IMR-90 (cell line): ENCODE data around the gene RARRES2. TPM values are rescaled to one million over a fixed set of nuclear protein-coding genes. Genes with fewer than 3 reads are reported as not detected.
"Not testable (repeated sequence)": the region's sequence is repeated elsewhere in the genome, so short reads cannot be mapped to it uniquely, and the experiment has no call there.

Experiments
- ATAC-seq: fragments of 200-7000 bp; cut with Tn5 transposase; 2 replicates; pipeline ENCODE4 v1.9.1; 2020; ENCODE audit warnings: low read depth, mild to moderate bottlenecking, moderate library complexity
- BruUV-seq: library from RNA; stranded (reverse); fragments of 400-500 nt; replicated peaks from 2 replicates; lab custom pipeline; 2021; lab: Mats Ljungman, UMichigan
- CTCF ChIA-PET: fragments of 300-600 bp; formaldehyde crosslinking; extraction: SDS; loops from one replicate; lab custom pipeline; 2021; ENCODE audit warnings: antibody characterized with exemption; lab: Yijun Ruan, JAX
- POLR2A ChIA-PET: fragments of 300-600 bp; sonication (Branson Sonifier 250); formaldehyde crosslinking; loops from one replicate; lab custom pipeline; 2022; ENCODE audit warnings: antibody characterized with exemption; ENCODE audit not compliant: unreplicated experiment; lab: Charles Lee
- DNase-seq: peaks from one replicate; pipeline ENCODE4 v3.0.0; 2013
- H2AFZ ChIP-seq: replicated peaks from 2 replicates; pipeline ENCODE3; 2013; ENCODE audit warnings: low read length, mild to moderate bottlenecking; ENCODE audit not compliant: poor library complexity
- H2AK5ac ChIP-seq: 2 replicates; pipeline ENCODE4 v1.6.1; 2013; ENCODE audit warnings: low read depth, low read length, inconsistent platforms
- H2AK9ac ChIP-seq: replicated peaks from 2 replicates; pipeline ENCODE3; 2013; ENCODE audit warnings: mild to moderate bottlenecking, low read depth, low read length, moderate library complexity; ENCODE audit not compliant: poor library complexity
- H2BK120ac ChIP-seq: 2 replicates; pipeline ENCODE4 v1.6.1; 2013; ENCODE audit warnings: low read depth, low read length, inconsistent platforms
- H2BK15ac ChIP-seq: 3 replicates; pipeline ENCODE4 v1.6.1; 2013; ENCODE audit warnings: low read depth, low read length, inconsistent platforms
- H2BK20ac ChIP-seq: 2 replicates; pipeline ENCODE4 v1.6.1; 2013; ENCODE audit warnings: low read depth, mild to moderate bottlenecking, inconsistent platforms, low read length, moderate library complexity
- H2BK5ac ChIP-seq: 2 replicates; pipeline ENCODE4 v1.6.1; 2013; ENCODE audit warnings: mild to moderate bottlenecking, low read depth, low read length, inconsistent platforms; ENCODE audit not compliant: poor library complexity, severe bottlenecking
- H3K14ac ChIP-seq: replicated peaks from 2 replicates; pipeline ENCODE4 v1.6.1; 2013; ENCODE audit warnings: low read depth, low read length, inconsistent platforms
- H3K18ac ChIP-seq: 2 replicates; pipeline ENCODE4 v1.6.1; 2013; ENCODE audit warnings: low read depth, low read length, control low read depth
- H3K23ac ChIP-seq: 2 replicates; pipeline ENCODE4 v1.6.1; 2013; ENCODE audit warnings: low read depth, low read length, inconsistent platforms
- H3K27ac ChIP-seq: 2 replicates; pipeline ENCODE4 v1.5.1; 2013; ENCODE audit warnings: mild to moderate bottlenecking, control low read depth, low read length; ENCODE audit not compliant: insufficient read depth
- H3K27me3 ChIP-seq: 2 replicates; pipeline ENCODE4 v1.6.1; 2013; ENCODE audit warnings: low read length; ENCODE audit not compliant: control insufficient read depth, insufficient read depth
- H3K36me3 ChIP-seq: 2 replicates; pipeline ENCODE4 v1.6.1; 2013; ENCODE audit warnings: low read length, mixed read lengths; ENCODE audit not compliant: control insufficient read depth, insufficient read depth
- H3K4ac ChIP-seq: 2 replicates; pipeline ENCODE4 v1.6.1; 2013; ENCODE audit warnings: low read depth, low read length, inconsistent platforms
- H3K4me1 ChIP-seq: 2 replicates; pipeline ENCODE4 v1.6.1; 2013; ENCODE audit warnings: low read length, mixed read lengths; ENCODE audit not compliant: control insufficient read depth, insufficient read depth
- H3K4me2 ChIP-seq: 2 replicates; pipeline ENCODE4 v1.6.1; 2013; ENCODE audit warnings: low read depth, mild to moderate bottlenecking, control low read depth, low read length, moderate library complexity
- H3K4me3 ChIP-seq: 2 replicates; pipeline ENCODE4 v1.5.1; 2013; ENCODE audit warnings: low read depth, mild to moderate bottlenecking, control low read depth, low read length, moderate library complexity; ENCODE audit not compliant: insufficient read depth
- H3K56ac ChIP-seq: 2 replicates; pipeline ENCODE4 v1.6.1; 2013; ENCODE audit warnings: low read length, inconsistent platforms; ENCODE audit not compliant: insufficient read depth; ENCODE audit errors: extremely low read depth
- H3K79me1 ChIP-seq, 2 experiments: 2 replicates each; pipeline ENCODE4 v1.6.1; 2013; ENCODE audit warnings: low read length in 2 of 2, inconsistent platforms in 1 of 2, low read depth in 1 of 2
- H3K9ac ChIP-seq: 2 replicates; pipeline ENCODE4 v1.6.1; 2013; ENCODE audit warnings: low read depth, low read length, control low read depth
- H3K9me1 ChIP-seq: 2 replicates; pipeline ENCODE4 v1.6.1; 2013; ENCODE audit warnings: low read length, inconsistent platforms; ENCODE audit not compliant: insufficient read depth
- H3K9me3 ChIP-seq: 2 replicates; pipeline ENCODE4 v1.6.1; 2013; ENCODE audit warnings: low read length; ENCODE audit not compliant: control insufficient read depth, insufficient read depth
- H4K20me1 ChIP-seq: 2 replicates; pipeline ENCODE4 v1.6.1; 2013; ENCODE audit warnings: low read length, inconsistent platforms; ENCODE audit not compliant: insufficient read depth
- H4K5ac ChIP-seq: 2 replicates; pipeline ENCODE4 v1.6.1; 2013; ENCODE audit warnings: mild to moderate bottlenecking, low read depth, low read length, control low read depth
- H4K8ac ChIP-seq, 2 experiments: 2 replicates each; pipeline ENCODE4 v1.6.1; 2013; ENCODE audit warnings: low read depth in 2 of 2, low read length in 2 of 2, control low read depth in 1 of 2, inconsistent platforms in 1 of 2
- H4K91ac ChIP-seq: 2 replicates; pipeline ENCODE4 v1.6.1; 2013; ENCODE audit warnings: low read depth, low read length, inconsistent platforms; ENCODE audit not compliant: insufficient read depth
- MAFK ChIP-seq: IDR thresholded peaks from 2 replicates; pipeline ENCODE4 v1.6.1; 2012; ENCODE audit warnings: low read depth, low read length, improper control_type of control experiment
- MXI1 ChIP-seq: IDR thresholded peaks from 2 replicates; pipeline ENCODE4 v1.6.1; 2012; ENCODE audit warnings: low read depth, mild to moderate bottlenecking, low read length, moderate library complexity, borderline replicate concordance
- NFE2L2 ChIP-seq: fragments of 150-350 bp; IDR thresholded peaks from 2 replicates; pipeline ENCODE4 v1.6.1; 2016; ENCODE audit warnings: low read depth, mild to moderate bottlenecking, low read length
- WGBS, 2 experiments: methylation state at CpG; one replicate each; pipeline versions ENCODE4 v1.1.5 to v1.1.7; 2013; ENCODE audit warnings: missing lambda C conversion rate in 2 of 2; ENCODE audit not compliant: insufficient read length in 1 of 2; ENCODE audit errors: extremely low coverage in 2 of 2; 5-methylcytosine and 5-hydroxymethylcytosine counted together
- dilution Hi-C: fragments of 300-500 bp; cut with HindIII; formaldehyde crosslinking; loops from one replicate; pipeline ENCODE4 v1.14.3; 2018; ENCODE audit warnings: low sequenced_read_pairs; ENCODE audit not compliant: unreplicated experiment
- in situ Hi-C: fragments of 300-500 bp; cut with MboI; formaldehyde crosslinking; loops from 3 replicates; pipeline ENCODE4 v1.14.3; 2019; ENCODE audit warnings: low sequenced_read_pairs, inconsistent platforms, mixed read lengths
- intact Hi-C: fragments of 100-400 bp; cut with micrococcal nuclease; formaldehyde crosslinking; loops from 2 replicates; pipeline ENCODE4 v1.10.0; 2022
- polyA plus RNA-seq, 3 experiments: library from polyadenylated mRNA; depleted of rRNA; stranded (reverse); fragments of >200 nt; gene quantifications; 2 replicates each; pipeline ENCODE4 v1.2.3, GENCODE V29; 2012; ENCODE audit warnings: low replicate concordance in 1 of 3
- total RNA-seq: library from RNA; depleted of rRNA; stranded (reverse); fragments of >200 nt; gene quantifications from 2 replicates; pipeline ENCODE4 v1.2.3, GENCODE V29; 2012

Gene RARRES2
- total and polyA plus RNA-seq, 2 of the 4 experiments (the other 2 are of a cell fraction), result 1.6 TPM; not detected in 1

DNA sequence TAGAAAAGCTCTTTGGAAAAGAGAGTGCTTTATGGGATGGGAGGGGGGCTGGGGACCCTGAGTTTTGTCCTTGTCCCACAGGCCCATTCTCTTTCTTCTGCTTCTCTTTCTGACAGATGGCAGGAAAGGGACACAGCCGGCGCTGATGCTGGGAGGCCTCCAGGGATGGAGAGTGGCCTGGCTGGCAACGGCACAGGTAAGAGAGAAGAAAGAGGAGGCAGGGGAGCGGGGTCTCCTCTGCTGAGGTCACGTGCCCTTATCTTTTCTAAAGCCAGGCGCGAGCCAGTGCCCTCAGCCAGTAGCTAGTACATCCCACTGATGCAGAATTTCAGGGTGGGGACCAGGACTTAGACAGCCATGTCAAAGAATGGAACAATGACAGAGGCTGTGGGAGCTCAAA lies 46.9 kb upstream of the RARRES2 start:
- no peak overlapping the region; the same call in 1 of the 2 replicates for H2BK120ac ChIP-seq

DNA sequence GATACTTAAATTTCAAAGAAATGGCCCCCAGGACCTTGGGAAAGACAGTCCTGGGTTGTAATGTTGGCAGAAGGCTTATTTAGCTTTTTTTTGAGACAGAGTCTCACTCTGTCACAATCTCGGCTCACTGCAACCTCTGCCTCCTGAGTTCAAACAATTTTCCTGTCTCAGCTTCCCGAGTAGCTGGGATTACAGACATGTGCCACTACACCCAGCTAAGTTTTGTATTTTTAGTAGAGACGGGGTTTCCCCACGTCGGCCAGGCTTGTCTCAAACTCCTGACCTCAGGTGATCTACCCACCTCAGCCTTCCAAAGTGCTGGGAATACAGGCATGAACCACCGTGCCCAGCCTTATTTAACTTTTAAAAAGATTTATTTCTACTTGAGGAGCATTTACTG lies 44.5 kb upstream of the RARRES2 start:
- in situ Hi-C loops, H2BK15ac ChIP-seq, H3K27ac ChIP-seq, H3K9me1 ChIP-seq, DNase-seq, ATAC-seq, H2BK5ac ChIP-seq, BruUV-seq, intact Hi-C loops, H4K8ac ChIP-seq, H3K18ac ChIP-seq, H3K27me3 ChIP-seq, H2BK120ac ChIP-seq, H2AK9ac ChIP-seq, H3K4me2 ChIP-seq, H4K5ac ChIP-seq, H2BK20ac ChIP-seq, H2AFZ ChIP-seq, H3K4ac ChIP-seq, dilution Hi-C loops, H4K91ac ChIP-seq, H2AK5ac ChIP-seq, H3K23ac ChIP-seq, H3K4me3 ChIP-seq, H3K14ac ChIP-seq, H3K9ac ChIP-seq, POLR2A ChIA-PET, H4K20me1 ChIP-seq, H3K36me3 ChIP-seq, H3K56ac ChIP-seq, H3K9me3 ChIP-seq: not testable (repeated sequence)
- H3K79me1 ChIP-seq, result peaks cover 10 to 46% of the 10 kb centered on the region in 2 experiments
- 50% methylated on average over 2 of the region's 6 CpGs; no CpG with 5 or more reads in 1 of the 2 experiments for WGBS, 2 experiments
- CTCF ChIA-PET, result interaction anchor here (1.2 kb wide), 1 partner anchor 30 kb away, joined by 5 read pairs; no protein-coding TSS in a partner anchor
- peaks cover 11% of the 10 kb centered on the region; the same call in 1 of the 2 replicates for H3K4me1 ChIP-seq

More for the DNA sequence above, 46.9 kb upstream of the RARRES2 start:
- Histone ChIP-seq H3K14ac (no peak overlapping the region), H3K36me3 (peaks cover 6% of the 10 kb centered on the region), H3K4me1 (peaks cover 9% of the 10 kb centered on the region; the same call in 1 of the 2 replicates), H2BK5ac (no peak overlapping the region), H2AK9ac (peak overlapping the region; percentile 65), H2AK5ac (no peak overlapping the region), H3K56ac (no peak overlapping the region), H3K9me3 (no peaks in the 10 kb centered on the region), H3K9ac (no peak overlapping the region), H3K4me2 (no peak overlapping the region), H2BK20ac (no peak overlapping the region), H3K23ac (no peak overlapping the region), H3K4me3 (no peak overlapping the region), H2BK15ac (no peak overlapping the region), H3K27me3 (no peaks in the 10 kb centered on the region), H3K18ac (no peak overlapping the region), H4K91ac (no peak overlapping the region), H3K4ac (no peak overlapping the region), H4K20me1 (peaks cover 5% of the 10 kb centered on the region; the same call in 1 of the 2 replicates), H3K9me1 (no peaks in the 10 kb centered on the region), H4K8ac (no peak overlapping the region), H3K27ac (no peak overlapping the region; the same call in 1 of the 2 replicates), H4K5ac (no peak overlapping the region), H2AFZ (peak overlapping the region; percentile 63), H3K79me1 (peaks cover 8 to 31% of the 10 kb centered on the region in 2 experiments)
- BruUV-seq, result no TSS peak
- DNase-seq, result no peak
- TF ChIP-seq MXI1 (no peak), MAFK (no peak), NFE2L2 (no peak)
- dilution Hi-C loops, result no loop called here
- ChIA-PET CTCF (no interaction called here), POLR2A (no interaction called here)
- intact Hi-C loops, result no loop called here
- WGBS, 2 experiments, result 88% methylated on average over 4 of the region's 7 CpGs; no CpG with 5 or more reads in 1 of the 2 experiments
- in situ Hi-C loops, result no loop called here
- no peak for ATAC-seq
